K562 (cell line): Measurements from ENCODE around the gene ABLIM1. TPM values are rescaled to one million over a fixed set of nuclear protein-coding genes. Genes with fewer than 3 reads are reported as not detected.

ENCODE experiments used
- COPS2 ChIP-seq: fragments of 450-650 bp; conservative IDR thresholded peaks from 2 replicates; pipeline ENCODE4 v1.6.1; 2016; ENCODE audit warnings: mild to moderate bottlenecking, moderate library complexity
- EWSR1 ChIP-seq: fragments of 450-650 bp; IDR thresholded peaks from 2 replicates; pipeline ENCODE4 v1.6.1; 2018; ENCODE audit warnings: borderline replicate concordance, mild to moderate bottlenecking, low read depth, moderate library complexity; ENCODE audit not compliant: partially characterized antibody
- HCFC1 ChIP-seq: IDR thresholded peaks from 2 replicates; pipeline ENCODE4 v1.6.1; 2012; ENCODE audit warnings: low read depth, low read length, improper control_type of control experiment
- HEY1 ChIP-seq: fragments of 250-450 bp; sonication (Bioruptor Pico); IDR thresholded peaks from 2 replicates; pipeline ENCODE4 v1.5.0; 2020; ENCODE audit warnings: mild to moderate bottlenecking, moderate library complexity, borderline replicate concordance
- L3MBTL2 ChIP-seq: fragments of 450-650 bp; IDR thresholded peaks from 2 replicates; pipeline ENCODE4 v1.6.1; 2016; ENCODE audit warnings: mild to moderate bottlenecking, moderate library complexity
- MTA2 ChIP-seq: fragments of 450-650 bp; IDR thresholded peaks from 2 replicates; pipeline ENCODE4 v1.6.1; 2016; ENCODE audit warnings: low read depth
- MXD1 ChIP-seq: fragments of 250-450 bp; sonication (Bioruptor Pico); IDR thresholded peaks from 2 replicates; pipeline ENCODE4 v1.8.0; 2021; ENCODE audit warnings: borderline replicate concordance, mild to moderate bottlenecking, moderate library complexity; ENCODE audit not compliant: poor library complexity, severe bottlenecking
- TRIM25 ChIP-seq: fragments of 450-650 bp; IDR thresholded peaks from 2 replicates; pipeline ENCODE4 v1.7.0; 2016; ENCODE audit warnings: borderline replicate concordance
- U2AF2 ChIP-seq: fragments of 200-400 bp; formaldehyde crosslinking; optimal IDR thresholded peaks from 2 replicates; pipeline ENCODE3; 2017; ENCODE audit warnings: low read depth, mild to moderate bottlenecking, low read length
- ZNF239 ChIP-seq: fragments of 250-450 bp; sonication (Bioruptor Pico); IDR thresholded peaks from 2 replicates; pipeline ENCODE4 v1.4.0; 2020; ENCODE audit warnings: mild to moderate bottlenecking
- ZNF507 ChIP-seq: conservative IDR thresholded peaks from 2 replicates; pipeline ENCODE4 v1.6.1; 2017; ENCODE audit warnings: missing genetic modification characterization, missing compliant biosample characterization
- polyA plus RNA-seq, 8 experiments: library from polyadenylated mRNA; depleted of rRNA in 4 of 8; stranded (reverse) in 5 of 8; unstranded in 3 of 8; fragments of >200 nt; fragmentation: Nextera tagmentation in 2 of 8; fragmentation: Illumina TruSeq in 1 of 8; extraction: Ambion mirVana in 2 of 8; extraction: Trizol in 1 of 8; gene quantifications; 2 replicates each; pipeline versions ENCODE4 v1.2.1 to v1.2.3, GENCODE V29; 2011 to 2014; ENCODE audit warnings: inconsistent platforms in 1 of 8, missing spikeins in 1 of 8
- total RNA-seq, 7 experiments: library from RNA; depleted of rRNA in 6 of 7; stranded (reverse); fragments of >200 nt in 6 of 7; fragmentation: Illumina TruSeq in 2 of 7; extraction: Trizol in 2 of 7; gene quantifications; 2 replicates each; pipeline versions ENCODE4 v1.2.1 to v1.2.3, GENCODE V29; 2011 to 2021; ENCODE audit warnings: low replicate concordance in 1 of 7
- TF ChIP-seq, protein P1 (sequence below): fragments of 450-650 bp; IDR thresholded peaks from 2 replicates; pipeline ENCODE4 v1.6.1; 2016; ENCODE audit warnings: low read depth

The ABLIM1 gene
- total and polyA plus RNA-seq, 9 of the 15 experiments (the other 6 are each of a cell fraction or from before 2014, with no cell fraction given): 0.07 to 0.49 (median 0.14) TPM; not detected in 6

GRCh38 chr10:114623155-114623554 lies 34.9 kb downstream of the ABLIM1 start (continued):
- TF ChIP-seq, protein P1, sequence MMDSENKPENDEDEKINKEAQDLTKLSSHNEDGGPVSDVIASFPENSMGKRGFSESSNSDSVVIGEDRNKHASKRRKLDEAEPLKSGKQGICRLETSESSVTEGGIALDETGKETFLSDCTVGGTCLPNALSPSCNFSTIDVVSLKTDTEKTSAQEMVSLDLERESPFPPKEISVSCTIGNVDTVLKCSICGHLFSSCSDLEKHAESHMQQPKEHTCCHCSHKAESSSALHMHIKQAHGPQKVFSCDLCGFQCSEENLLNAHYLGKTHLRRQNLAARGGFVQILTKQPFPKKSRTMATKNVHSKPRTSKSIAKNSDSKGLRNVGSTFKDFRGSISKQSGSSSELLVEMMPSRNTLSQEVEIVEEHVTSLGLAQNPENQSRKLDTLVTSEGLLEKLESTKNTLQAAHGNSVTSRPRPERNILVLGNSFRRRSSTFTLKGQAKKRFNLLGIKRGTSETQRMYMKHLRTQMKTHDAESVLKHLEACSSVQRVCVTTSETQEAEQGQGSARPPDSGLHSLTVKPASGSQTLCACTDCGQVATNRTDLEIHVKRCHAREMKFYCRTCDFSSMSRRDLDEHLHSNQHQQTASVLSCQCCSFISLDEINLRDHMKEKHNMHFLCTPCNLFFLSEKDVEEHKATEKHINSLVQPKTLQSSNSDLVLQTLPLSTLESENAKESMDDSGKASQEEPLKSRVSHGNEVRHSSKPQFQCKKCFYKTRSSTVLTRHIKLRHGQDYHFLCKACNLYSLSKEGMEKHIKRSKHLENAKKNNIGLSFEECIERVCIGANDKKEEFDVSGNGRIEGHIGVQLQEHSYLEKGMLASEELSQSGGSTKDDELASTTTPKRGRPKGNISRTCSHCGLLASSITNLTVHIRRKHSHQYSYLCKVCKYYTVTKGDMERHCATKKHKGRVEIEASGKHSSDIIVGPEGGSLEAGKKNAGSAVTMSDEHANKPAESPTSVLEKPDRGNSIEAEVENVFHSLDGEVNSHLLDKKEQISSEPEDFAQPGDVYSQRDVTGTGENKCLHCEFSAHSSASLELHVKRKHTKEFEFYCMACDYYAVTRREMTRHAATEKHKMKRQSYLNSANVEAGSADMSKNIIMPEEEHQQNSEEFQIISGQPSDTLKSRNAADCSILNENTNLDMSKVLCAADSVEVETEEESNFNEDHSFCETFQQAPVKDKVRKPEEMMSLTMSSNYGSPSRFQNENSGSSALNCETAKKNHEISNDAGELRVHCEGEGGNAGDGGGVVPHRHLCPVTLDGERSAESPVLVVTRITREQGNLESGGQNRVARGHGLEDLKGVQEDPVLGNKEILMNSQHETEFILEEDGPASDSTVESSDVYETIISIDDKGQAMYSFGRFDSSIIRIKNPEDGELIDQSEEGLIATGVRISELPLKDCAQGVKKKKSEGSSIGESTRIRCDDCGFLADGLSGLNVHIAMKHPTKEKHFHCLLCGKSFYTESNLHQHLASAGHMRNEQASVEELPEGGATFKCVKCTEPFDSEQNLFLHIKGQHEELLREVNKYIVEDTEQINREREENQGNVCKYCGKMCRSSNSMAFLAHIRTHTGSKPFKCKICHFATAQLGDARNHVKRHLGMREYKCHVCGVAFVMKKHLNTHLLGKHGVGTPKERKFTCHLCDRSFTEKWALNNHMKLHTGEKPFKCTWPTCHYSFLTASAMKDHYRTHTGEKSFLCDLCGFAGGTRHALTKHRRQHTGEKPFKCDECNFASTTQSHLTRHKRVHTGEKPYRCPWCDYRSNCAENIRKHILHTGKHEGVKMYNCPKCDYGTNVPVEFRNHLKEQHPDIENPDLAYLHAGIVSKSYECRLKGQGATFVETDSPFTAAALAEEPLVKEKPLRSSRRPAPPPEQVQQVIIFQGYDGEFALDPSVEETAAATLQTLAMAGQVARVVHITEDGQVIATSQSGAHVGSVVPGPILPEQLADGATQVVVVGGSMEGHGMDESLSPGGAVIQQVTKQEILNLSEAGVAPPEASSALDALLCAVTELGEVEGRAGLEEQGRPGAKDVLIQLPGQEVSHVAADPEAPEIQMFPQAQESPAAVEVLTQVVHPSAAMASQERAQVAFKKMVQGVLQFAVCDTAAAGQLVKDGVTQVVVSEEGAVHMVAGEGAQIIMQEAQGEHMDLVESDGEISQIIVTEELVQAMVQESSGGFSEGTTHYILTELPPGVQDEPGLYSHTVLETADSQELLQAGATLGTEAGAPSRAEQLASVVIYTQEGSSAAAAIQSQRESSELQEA: no peak
- no peak for TF ChIP-seq HEY1 (CRISPR knock-in tag)
- no peak for TF ChIP-seq ZNF239 (CRISPR knock-in tag)
- no peak for TF ChIP-seq ZNF507 (tag)
- TF ChIP-seq TRIM25: no peak
- TF ChIP-seq HCFC1: no peak
- TF ChIP-seq MTA2: no peak
- no peak for TF ChIP-seq L3MBTL2
- TF ChIP-seq COPS2: no peak
- no peak for TF ChIP-seq U2AF2
- no peak for TF ChIP-seq EWSR1
- TF ChIP-seq MXD1 (CRISPR knock-in tag): no peak
